Stimulated activated CD8-positive, alpha-beta memory T cell treated with anti-CD3 and anti-CD28 coated beads, Interleukin-7, amount 100 ng/mL, for 48 hours (primary cell): ENCODE data around the gene CADM1.

Source experiments
- DNase-seq, 2 donors: peaks; one replicate each; pipeline ENCODE4 v3.0.0-alpha.2; 2020; ENCODE audit warnings: low read depth in 1 of 2; ENCODE audit errors: extremely low read depth in 1 of 2

Gene CADM1

DNA sequence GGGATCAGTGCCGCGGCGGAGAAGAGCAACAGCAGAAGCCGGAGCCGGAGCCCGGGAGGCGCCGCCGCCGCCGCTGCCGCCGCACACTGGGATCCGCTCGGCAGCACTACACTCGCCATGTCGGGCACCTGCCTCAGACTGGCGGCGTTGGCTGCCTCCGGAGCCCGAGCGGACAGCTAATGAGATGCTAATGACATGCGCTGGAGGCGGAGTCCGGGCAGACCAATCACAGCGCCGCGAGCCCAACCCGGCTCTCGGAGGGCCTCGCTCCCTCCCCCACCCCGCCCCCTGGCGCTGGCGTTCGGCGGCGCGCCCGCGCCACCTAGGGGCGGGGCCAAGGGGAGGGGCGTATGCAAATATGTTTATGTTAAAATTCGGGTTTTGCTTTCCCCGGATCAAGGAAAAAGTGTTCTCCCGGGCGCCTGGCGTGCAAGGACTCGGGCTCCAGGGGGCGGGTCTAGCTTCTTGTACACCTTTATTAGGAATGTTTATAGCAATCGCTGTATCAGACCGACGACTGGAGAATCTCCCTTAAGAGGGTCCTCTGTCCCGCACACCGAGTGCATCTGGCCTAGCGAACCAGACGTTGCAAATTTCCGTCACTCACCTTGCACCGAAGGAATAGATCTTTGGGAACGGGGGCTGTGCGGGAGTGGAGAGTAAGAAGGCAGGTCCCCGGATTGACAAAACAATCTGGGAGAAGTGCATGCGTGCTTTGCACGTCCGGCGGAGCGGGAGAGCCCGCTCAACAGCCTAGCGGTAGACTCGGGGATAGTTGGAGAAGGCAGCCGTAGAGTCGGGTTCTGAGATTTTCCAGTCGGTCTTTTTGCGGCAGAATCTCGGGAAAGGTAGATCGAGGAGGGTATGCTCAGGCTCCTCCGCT, at the start of gene CADM1:
Gene CADM1, minus strand, starts transcription at position 140 of the 883 bp plus-strand sequence.
- peak; percentile 40 to 71 for DNase-seq

- no peak for DNase-seq
Observed at GRCh38 chr11:115552773-115553438, 48.7 kb upstream of the CADM1 start.

DNA sequence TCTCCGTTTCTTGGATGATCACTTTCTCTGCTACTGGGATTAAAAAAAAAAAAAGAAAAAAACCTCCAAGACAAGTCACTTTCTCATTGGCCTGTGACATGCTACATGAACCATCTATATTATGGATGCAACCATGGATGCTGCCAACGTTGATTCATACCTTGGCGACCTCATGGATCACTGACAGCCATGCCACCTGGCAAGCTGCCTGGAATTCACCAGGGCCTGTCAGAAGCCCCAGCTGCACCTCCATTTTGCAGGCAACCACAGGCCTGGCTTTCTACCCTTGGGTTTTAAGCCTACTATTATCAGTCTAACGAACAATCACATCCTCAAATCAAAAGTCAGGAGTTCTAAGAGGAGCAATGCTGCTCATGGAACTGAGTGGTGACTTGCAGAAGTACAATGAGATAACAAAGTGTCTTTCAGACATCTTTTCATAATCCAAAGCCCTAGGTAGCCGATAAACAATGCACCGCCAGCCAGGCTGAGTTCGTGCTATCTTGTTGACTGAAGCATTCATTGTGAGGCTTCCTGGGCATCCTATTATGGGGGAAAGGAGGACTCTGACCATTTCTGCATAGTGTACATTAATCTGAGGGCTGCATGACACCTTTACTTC, 48.0 kb upstream of the CADM1 start:
- DNase-seq = no peak

- DNase-seq = no peak
Observed at GRCh38 chr11:115550291-115551059, 46.3 kb upstream of the CADM1 start.

DNA sequence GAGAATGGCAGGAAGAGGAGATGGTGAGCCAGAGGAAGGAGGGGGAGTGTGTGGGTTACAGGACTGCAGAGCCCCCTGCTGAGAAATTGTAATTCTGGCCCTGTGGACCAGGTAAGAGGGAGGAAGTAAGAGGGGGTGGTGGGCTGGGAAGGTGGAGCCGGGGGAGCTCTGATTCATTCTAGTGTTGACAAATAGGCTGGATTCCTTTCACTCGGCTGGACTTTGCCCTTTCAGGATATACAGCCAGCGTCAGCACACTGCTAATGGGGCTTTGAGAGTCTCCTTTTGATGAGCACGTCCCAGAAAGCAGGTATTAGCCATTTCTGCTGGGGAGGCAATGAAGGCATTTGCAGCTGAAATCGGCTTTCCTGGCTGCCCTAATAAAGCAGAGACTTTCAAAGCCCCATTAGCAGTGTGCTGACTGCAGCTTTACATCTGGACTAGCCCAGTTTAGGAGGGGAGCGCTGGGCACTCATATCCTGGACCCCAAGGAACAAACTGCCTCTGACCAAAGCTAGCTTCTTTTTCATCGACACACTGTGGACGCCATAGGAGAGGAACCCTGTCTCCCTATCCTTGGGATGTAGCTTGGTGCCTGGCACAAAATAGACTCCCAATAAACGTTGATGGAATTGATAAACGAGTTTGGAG, 44.8 kb upstream of the CADM1 start:
- no peak for DNase-seq

GRCh38 chr11:115545581-115546210, 41.5 kb upstream of the CADM1 start:
- DNase-seq = no peak

DNA sequence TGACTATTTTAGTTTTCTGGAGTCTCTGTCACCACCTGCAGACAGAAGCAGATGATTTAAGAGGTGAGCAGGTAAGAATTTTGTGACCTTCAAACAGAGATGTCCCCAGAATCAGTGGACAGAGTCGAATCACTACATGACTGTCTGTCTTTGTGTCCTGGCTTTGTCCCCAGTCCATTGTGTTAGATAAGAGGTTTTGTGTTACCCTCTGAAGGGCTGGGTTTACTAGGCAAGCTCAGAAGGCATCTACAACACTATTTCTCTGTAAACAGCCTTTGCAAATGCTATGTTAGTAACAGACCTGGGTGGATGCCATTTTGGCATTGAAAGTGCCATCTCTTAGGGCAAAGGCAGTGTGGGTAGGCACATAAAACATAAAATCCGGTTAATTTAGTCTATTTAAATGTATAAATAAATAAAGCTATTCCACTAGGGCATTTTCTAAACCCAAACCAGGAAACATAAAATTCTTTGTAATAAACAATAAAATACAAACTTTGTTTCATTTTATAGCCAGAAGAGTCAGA, 40.3 kb upstream of the CADM1 start:
- no peak for DNase-seq

DNA sequence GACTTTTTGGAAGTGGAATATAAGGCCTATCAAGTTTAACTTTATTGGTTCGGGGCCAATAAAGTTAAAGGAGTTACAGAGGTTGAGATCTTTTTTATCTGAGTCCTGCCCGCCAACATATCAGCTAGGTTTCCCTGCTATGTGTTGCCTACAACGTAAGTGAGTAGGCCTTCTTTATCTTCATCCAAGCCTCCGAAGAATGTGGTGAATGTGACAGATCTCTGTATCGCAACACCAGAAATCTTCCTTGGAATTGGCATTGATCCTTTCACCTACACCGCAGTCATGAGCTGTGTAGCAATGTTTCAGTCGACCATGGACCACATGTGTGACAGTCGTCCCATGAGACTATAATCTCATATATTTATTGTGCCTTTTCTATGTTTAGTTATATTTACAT, 37.3 kb upstream of the CADM1 start:
- no peak for DNase-seq

GRCh38 chr11:115539844-115540243, 35.6 kb upstream of the CADM1 start:
- DNase-seq = no peak

- no peak for DNase-seq
Observed at GRCh38 chr11:115535781-115536180, 31.6 kb upstream of the CADM1 start.

DNA sequence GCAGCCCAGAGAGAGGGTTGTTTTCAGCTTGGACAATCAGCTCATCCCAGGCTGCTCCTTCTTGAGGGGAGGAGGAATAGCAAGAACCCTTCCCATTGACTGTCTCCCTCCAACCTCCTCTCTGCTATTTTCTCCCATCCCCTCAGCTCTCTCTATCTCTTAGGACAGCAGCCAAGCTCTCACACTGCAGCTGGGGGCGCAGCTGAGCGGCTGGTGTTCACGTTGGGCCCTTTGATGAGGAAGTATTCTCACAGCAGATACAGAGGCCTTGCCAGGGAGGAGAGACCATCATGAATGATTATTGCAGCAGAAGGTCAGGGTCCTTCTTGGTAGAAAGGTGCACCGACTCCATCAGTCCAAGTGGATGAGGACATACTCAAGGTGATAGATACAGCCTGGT, 26.5 kb upstream of the CADM1 start:
- DNase-seq = no peak

- DNase-seq = no peak
Observed at GRCh38 chr11:115528225-115528624, 24.0 kb upstream of the CADM1 start.

DNA sequence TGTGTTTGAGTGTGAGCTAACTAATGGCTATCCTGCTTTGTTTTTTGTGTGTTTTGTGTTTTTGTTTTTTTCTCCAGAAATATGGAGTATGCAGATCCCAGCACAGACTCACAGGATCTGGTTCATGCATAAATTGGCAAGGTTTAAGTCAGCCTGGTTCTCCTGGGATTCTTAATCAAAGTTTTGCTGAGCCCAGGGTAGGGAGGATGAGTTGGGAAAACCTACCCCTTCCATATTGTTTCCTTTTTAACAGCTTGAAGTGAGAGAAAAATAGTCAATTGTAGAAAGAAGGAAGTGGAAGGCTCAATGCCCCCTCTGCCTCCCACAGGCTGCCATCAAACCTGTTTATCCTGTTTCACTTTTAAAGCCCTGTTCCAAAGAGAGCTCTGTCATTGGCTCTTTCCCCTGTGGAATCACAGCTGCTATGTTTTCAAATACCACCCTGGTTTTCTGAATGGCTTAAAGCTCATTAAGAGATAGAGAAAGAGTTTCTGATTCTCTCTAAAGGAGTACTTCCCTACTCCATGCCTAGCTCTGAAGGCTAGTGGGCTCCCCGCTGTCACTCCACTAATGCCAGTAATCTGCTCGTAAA, 23.4 kb upstream of the CADM1 start:
- no peak for DNase-seq

DNA sequence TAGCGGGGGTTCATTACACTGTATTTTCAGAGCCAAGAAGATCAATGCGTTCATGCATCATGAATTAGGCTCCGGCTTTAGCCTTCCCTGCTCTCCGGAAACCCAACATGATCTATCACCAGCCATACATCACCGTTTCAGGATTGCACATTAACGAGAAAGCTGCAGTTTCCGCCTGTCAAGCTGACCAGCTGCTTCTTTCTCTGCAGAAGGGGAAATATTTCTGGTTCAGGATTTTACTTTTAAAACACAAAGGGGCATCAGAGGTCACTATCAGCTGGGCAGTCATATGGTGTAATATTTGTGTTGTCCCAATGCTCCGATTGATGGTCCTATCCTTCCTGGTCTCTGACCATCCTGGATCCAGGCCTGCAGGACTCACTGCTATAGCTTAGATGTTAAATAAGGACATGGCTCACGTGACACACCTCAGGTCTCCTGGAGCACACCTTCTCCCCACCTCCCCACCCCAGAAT, 21.4 kb upstream of the CADM1 start:
- no peak for DNase-seq

DNA sequence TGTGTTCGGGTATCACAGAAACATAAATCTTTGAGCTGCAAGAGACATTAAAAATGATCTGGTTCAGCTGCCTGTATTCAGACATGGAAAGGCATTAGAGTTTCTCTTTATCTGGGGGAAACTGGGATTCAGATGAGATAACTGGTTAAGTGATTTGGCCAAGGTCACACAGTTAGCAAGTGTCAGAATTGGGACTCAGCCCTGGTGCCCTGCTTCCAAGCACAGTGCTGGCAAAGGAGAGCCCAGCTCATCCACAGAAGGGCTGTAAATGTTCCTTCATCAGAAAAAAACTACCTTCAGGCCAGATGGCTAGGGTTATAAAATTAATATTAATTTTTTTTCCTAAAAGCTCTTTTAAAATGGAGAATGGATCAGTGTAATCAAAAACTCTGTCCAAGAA, 20.4 kb upstream of the CADM1 start:
- no peak for DNase-seq

DNA sequence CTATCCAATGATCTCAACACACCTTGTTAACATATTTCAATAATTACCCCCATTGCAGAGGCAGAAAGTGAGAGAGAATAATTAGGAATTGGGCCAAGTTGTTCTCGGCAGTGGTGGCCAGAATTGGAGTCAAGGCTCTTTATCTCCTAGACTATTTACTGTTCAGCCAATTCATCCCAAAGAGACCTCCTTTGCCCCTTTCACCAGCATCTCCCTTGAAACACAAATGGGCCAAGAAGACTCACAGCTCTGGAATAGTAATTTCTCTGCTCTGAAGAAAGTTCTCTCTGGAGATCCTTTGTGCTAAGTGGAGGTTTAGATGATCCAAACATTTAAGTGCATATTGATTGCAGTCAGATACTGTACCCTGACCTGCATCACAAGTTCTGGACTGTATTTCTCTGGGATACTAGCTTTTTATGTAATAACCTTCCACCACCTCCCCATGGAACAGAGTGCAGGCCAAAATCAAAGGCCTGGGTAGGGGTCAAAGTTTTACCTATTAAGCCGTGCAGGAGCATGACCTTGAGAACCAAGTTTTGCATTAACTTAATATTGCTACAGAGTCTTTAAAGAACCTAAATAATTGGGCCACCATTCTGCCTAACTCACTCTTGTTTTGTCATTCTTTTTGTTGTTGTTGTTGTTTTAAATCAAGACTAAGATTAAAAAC, 19.6 kb upstream of the CADM1 start:
- DNase-seq = no peak

GRCh38 chr11:115522302-115522701, 18.1 kb upstream of the CADM1 start:
- no peak for DNase-seq

GRCh38 chr11:115521825-115522224, 17.6 kb upstream of the CADM1 start:
- no peak for DNase-seq
